GM23338 (cell line): ENCODE data around the gene NECTIN2. TPM values are rescaled to one million over a fixed set of nuclear protein-coding genes. Genes with fewer than 3 reads are reported as not detected.

ENCODE experiments used
- ATAC-seq: fragments of 200-7000 bp; cut with Tn5 transposase; 3 replicates; pipeline ENCODE4 v1.9.1; 2020
- DNase-seq: peaks from one replicate; pipeline ENCODE4 v3.0.0-alpha.2; 2015; ENCODE audit warnings: low spot score
- H2AFZ ChIP-seq: fragments of 200-600 bp; sonication (generic); 2 replicates; pipeline ENCODE4 v1.8.0; 2016; ENCODE audit warnings: antibody characterized with exemption, mild to moderate bottlenecking, moderate library complexity
- H3F3A ChIP-seq: fragments of 200-600 bp; sonication (generic); replicated peaks from 2 replicates; pipeline ENCODE4 v1.8.0; 2017; ENCODE audit warnings: antibody characterized with exemption, mixed run types, low read depth
- H3K27ac ChIP-seq: fragments of 200-600 bp; sonication (generic); 2 replicates; pipeline ENCODE4 v1.6.1; 2016; ENCODE audit warnings: low read depth
- H3K27me3 ChIP-seq: fragments of 200-600 bp; sonication (generic); 2 replicates; pipeline ENCODE4 v1.8.0; 2016; ENCODE audit warnings: mild to moderate bottlenecking, mixed run types, moderate library complexity; ENCODE audit not compliant: insufficient read depth
- H3K36me3 ChIP-seq: fragments of 200-600 bp; sonication (generic); 2 replicates; pipeline ENCODE4 v1.8.0; 2016; ENCODE audit warnings: mild to moderate bottlenecking; ENCODE audit not compliant: insufficient read depth
- H3K4me1 ChIP-seq: fragments of 200-600 bp; sonication (generic); 2 replicates; pipeline ENCODE4 v1.8.0; 2016; ENCODE audit warnings: mild to moderate bottlenecking, moderate library complexity; ENCODE audit not compliant: insufficient read depth
- H3K4me2 ChIP-seq: fragments of 200-600 bp; sonication (generic); 2 replicates; pipeline ENCODE4 v1.7.1; 2017; ENCODE audit warnings: mixed run types
- H3K4me3 ChIP-seq: fragments of 200-600 bp; sonication (generic); 2 replicates; pipeline ENCODE4 v1.6.1; 2016; ENCODE audit warnings: mixed run types
- H3K79me2 ChIP-seq: fragments of 200-600 bp; sonication (generic); replicated peaks from 2 replicates; pipeline ENCODE4 v1.8.0; 2017; ENCODE audit warnings: mild to moderate bottlenecking; ENCODE audit not compliant: insufficient read depth
- H3K9me2 ChIP-seq: fragments of 200-600 bp; sonication (generic); 2 replicates; pipeline ENCODE4 v1.8.0; 2017; ENCODE audit not compliant: insufficient read depth
- H4K20me1 ChIP-seq: fragments of 200-600 bp; sonication (generic); replicated peaks from 2 replicates; pipeline ENCODE4 v1.8.0; 2017; ENCODE audit warnings: mild to moderate bottlenecking; ENCODE audit not compliant: insufficient read depth
- H3K27ac Mint-ChIP-seq: 2 replicates; pipeline ENCODE4 v1.8.0; 2020; ENCODE audit warnings: inconsistent platforms, mild to moderate bottlenecking, moderate library complexity, mixed read lengths
- H3K27me3 Mint-ChIP-seq: 3 replicates; pipeline ENCODE4 v1.8.0; 2022; ENCODE audit warnings: low read depth, mild to moderate bottlenecking, moderate library complexity, mixed read lengths, inconsistent platforms; ENCODE audit not compliant: insufficient read depth, poor library complexity
- H3K36me3 Mint-ChIP-seq: 3 replicates; pipeline ENCODE4 v1.8.0; 2021; ENCODE audit warnings: low read depth, mild to moderate bottlenecking, inconsistent platforms, moderate library complexity, mixed read lengths
- H3K4me1 Mint-ChIP-seq: 3 replicates; pipeline ENCODE4 v1.8.0; 2020; ENCODE audit warnings: mild to moderate bottlenecking, inconsistent platforms, mixed read lengths
- H3K4me3 Mint-ChIP-seq: 3 replicates; pipeline ENCODE4 v1.8.0; 2021; ENCODE audit warnings: moderate library complexity, mild to moderate bottlenecking, inconsistent platforms, mixed read lengths
- H3K9me3 Mint-ChIP-seq: 3 replicates; pipeline ENCODE4 v1.8.0; 2020; ENCODE audit warnings: moderate library complexity, mild to moderate bottlenecking, inconsistent platforms, mixed read lengths
- CREB1 ChIP-seq: fragments of 250-450 bp; sonication (Bioruptor Pico); IDR thresholded peaks from 2 replicates; pipeline ENCODE4 v1.5.0; 2020; ENCODE audit warnings: low read depth, mild to moderate bottlenecking, moderate library complexity
- CTCF ChIP-seq, 2 experiments: fragments of 200-600 bp in 1 of 2; sonication (generic) in 1 of 2; conservative IDR thresholded peaks; 2 replicates each; pipeline versions ENCODE4 v1.5.1 to v1.6.1; 2016 to 2017; ENCODE audit warnings: antibody characterized with exemption in 2 of 2, low read depth in 2 of 2, mild to moderate bottlenecking in 2 of 2, moderate library complexity in 1 of 2
- JUNB ChIP-seq: IDR thresholded peaks from one replicate; pipeline ENCODE4 v1.6.1; 2016; ENCODE audit warnings: antibody characterized with exemption; ENCODE audit not compliant: unreplicated experiment
- REST ChIP-seq: IDR thresholded peaks from one replicate; pipeline ENCODE4 v1.6.1; 2018; ENCODE audit warnings: antibody characterized with exemption; ENCODE audit not compliant: unreplicated experiment
- STAT1 ChIP-seq: IDR thresholded peaks from one replicate; pipeline ENCODE4 v1.6.1; 2016; ENCODE audit warnings: antibody characterized with exemption; ENCODE audit not compliant: unreplicated experiment
- ZNF114 ChIP-seq: fragments of 250-450 bp; sonication (Bioruptor Pico); IDR thresholded peaks from 2 replicates; pipeline ENCODE4 v1.5.0; 2020; ENCODE audit warnings: mild to moderate bottlenecking, moderate library complexity
- polyA plus RNA-seq: library from polyadenylated mRNA; unstranded; fragments of >200 nt; fragmentation: Nextera tagmentation; extraction: Ambion mirVana; gene quantifications from 2 replicates; pipeline ENCODE4 v1.2.1, GENCODE V29; 2016
- total RNA-seq: library from RNA; depleted of rRNA; stranded (reverse); fragments of >200 nt; shearing (Covaris generic); gene quantifications from 2 replicates; pipeline ENCODE4 v1.2.3, GENCODE V29; 2014

The NECTIN2 gene
- total and polyA plus RNA-seq, 2 experiments from 2014 or later = 109 to 230 TPM

GRCh38 chr19:44800461-44800860 lies 45.6 kb upstream of the NECTIN2 start:
- ATAC-seq = peak; percentile 97
- TF ChIP-seq STAT1 = no peak
- peak; percentile 91 to 99 for TF ChIP-seq CTCF (conservative IDR thresholded peaks at IDR 0.05; ENCODE audit: low read depth in 2 of 2)
- Mint-ChIP-seq H3K4me1 (peaks cover 21% of the 10 kb centered on the region), H3K4me3 (no peak overlapping the region), H3K27me3 (peaks cover 27% of the 10 kb centered on the region), H3K27ac (no peak overlapping the region), H3K9me3 (no peaks in the 10 kb centered on the region; the same call in 2 of the 3 replicates), H3K36me3 (peaks cover 42% of the 10 kb centered on the region)
- peaks cover 14% of the 10 kb centered on the region; the same call in 1 of the 2 replicates for H3F3A ChIP-seq
- no peak overlapping the region for H2AFZ ChIP-seq
- H3K27ac ChIP-seq = peak overlapping the region; percentile 81
- H3K36me3 ChIP-seq = no peaks in the 10 kb centered on the region
- no peaks in the 10 kb centered on the region for H3K79me2 ChIP-seq
- peak; percentile 96 for DNase-seq
- H4K20me1 ChIP-seq = no peaks in the 10 kb centered on the region
- H3K9me2 ChIP-seq = no peaks in the 10 kb centered on the region
- H3K4me3 ChIP-seq = no peak overlapping the region
- no peak overlapping the region for H3K4me2 ChIP-seq
- H3K27me3 ChIP-seq = peaks cover 36% of the 10 kb centered on the region
- H3K4me1 ChIP-seq = peaks cover 24% of the 10 kb centered on the region

GRCh38 chr19:44803442-44804428 lies 42.4 kb upstream of the NECTIN2 start:
- H3K36me3 ChIP-seq = no peaks in the 10 kb centered on the region
- no peak overlapping the region for H2AFZ ChIP-seq
- H3K79me2 ChIP-seq = no peaks in the 10 kb centered on the region
- Mint-ChIP-seq H3K4me1 (peaks cover 29% of the 10 kb centered on the region), H3K27me3 (peaks cover 38% of the 10 kb centered on the region), H3K36me3 (peaks cover 14% of the 10 kb centered on the region), H3K27ac (no peak overlapping the region), H3K9me3 (no peaks in the 10 kb centered on the region; the same call in 2 of the 3 replicates), H3K4me3 (no peak overlapping the region; the same call in 2 of the 3 replicates)
- H3K9me2 ChIP-seq = no peaks in the 10 kb centered on the region
- no peak overlapping the region for H3K4me2 ChIP-seq
- H4K20me1 ChIP-seq = no peaks in the 10 kb centered on the region
- TF ChIP-seq ZNF114 (no peak), CREB1 (CRISPR knock-in tag) (no peak), JUNB (no peak), REST (no peak), CTCF (conservative IDR thresholded peaks at IDR 0.05; ENCODE audit: low read depth in 2 of 2) (no peak)
- H3K4me1 ChIP-seq = peaks cover 28% of the 10 kb centered on the region
- peaks cover 13% of the 10 kb centered on the region; the same call in 1 of the 2 replicates for H3F3A ChIP-seq
- DNase-seq (no peak), ATAC-seq (no peak)
- H3K4me3 ChIP-seq = no peak overlapping the region
- peaks cover 52% of the 10 kb centered on the region for H3K27me3 ChIP-seq
- H3K27ac ChIP-seq = no peak overlapping the region
